ENCODE data around the gene PLEKHN1.
"Not testable (repeated sequence)": the region's sequence is repeated elsewhere in the genome, so short reads cannot be mapped to it uniquely, and the experiment has no call there.

PLEKHN1 gene

GRCh38 chr1:975896-976683 lies 9.8 kb downstream of the PLEKHN1 start:
- DNase-seq = peak; percentile 49

DNA sequence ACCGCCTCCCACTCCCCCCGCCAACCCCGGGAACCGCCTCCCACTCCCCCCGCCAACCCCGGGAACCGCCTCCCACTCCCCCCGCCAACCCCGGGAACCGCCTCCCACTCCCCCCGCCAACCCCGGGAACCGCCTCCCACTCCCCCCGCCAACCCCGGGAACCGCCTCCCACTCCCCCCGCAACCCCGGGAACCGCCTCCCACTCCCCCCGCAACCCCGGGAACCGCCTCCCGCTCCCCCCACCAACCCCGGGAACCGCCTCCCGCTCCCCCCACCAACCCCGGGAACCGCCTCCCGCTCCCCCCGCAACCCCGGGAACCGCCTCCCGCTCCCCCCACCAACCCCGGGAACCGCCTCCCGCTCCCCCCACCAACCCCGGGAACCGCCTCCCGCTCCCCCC lies 10.5 kb downstream of the PLEKHN1 start:
- DNase-seq = not testable (repeated sequence)

GRCh38 chr1:978069-978834 lies 12.0 kb downstream of the PLEKHN1 start:
- no peak for DNase-seq

DNA sequence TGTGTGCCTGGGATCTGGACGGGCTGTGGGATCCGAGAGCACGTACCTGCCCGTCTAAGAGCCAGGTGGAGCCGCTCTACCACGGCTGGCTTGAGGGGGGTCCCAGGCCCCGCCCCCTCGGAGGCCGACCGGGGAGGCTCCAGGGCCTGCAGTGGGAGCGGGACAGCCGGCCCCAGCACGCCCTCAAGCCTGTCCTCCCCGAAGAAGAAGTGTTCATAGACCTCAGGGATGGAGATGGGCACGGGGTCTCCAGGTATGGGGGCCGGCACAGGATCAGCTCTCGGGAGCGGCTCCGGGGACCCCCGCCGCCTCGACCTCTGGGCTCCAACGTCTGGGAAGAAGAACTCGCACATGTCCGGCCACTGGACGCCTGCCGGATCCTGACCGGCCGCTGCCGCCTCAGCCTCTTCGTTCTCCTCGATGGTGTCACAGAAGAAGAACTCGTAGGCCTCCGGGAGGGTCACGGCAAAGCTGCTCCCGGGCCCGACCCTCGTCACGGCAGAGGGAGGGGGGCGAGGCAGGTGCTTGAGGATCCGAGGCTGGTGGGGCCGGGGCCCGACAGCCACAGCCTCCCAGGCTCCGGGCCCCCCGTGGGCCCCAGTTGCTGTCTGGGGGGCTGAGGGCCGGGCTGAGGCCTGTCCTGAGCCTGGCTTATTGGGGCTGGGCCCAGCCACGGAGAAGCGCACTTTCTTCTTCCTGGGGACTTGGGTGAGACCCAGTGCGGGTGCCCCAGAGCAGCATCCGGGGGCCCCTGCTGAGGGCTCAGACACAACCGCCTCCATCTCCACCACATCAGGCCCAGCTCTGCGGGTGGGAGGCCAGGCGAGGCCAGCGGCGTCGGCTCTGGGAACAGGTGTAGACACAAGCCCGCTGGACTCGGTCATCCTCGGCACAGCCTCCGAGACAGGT lies 12.8 kb downstream of the PLEKHN1 start:
- DNase-seq = no peak

DNA sequence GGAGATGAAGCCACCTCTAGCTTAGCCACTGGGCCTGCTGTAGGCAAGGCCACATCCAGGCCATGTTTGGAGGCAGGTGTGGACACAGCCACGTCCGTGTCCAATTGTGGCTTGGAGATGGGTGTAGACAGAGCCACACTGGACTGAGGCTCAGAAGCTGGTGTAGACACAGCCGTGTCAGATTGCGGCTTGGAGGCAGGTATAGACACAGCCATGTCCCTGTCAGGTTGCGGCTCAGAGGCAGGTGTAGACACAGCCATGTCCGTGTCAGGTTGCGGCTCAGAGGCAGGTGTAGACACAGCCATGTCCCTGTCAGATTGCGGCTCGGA lies 13.4 kb downstream of the PLEKHN1 start:
- no peak for DNase-seq

DNA sequence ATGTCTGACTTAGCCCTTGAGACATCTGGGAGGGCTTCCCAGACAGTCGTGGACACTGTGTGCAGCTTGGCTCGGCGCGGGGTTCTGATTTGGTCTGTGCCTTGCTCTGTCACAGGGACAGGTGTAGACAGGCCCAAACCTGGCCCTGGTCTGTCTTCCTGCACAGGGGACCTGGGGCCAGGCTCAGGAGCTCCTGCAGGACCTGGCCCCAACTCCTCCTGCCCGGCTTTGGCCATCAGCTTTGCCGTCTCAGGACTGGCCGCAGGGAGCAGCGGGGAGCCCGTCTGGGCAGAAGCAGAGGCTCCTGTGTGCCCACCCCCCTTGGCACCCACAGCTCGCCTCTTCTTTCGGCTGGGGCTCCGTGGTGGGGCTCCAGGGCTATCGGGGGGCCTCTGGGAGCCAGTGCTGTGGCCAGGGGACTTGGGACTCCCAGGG lies 13.9 kb downstream of the PLEKHN1 start:
- no peak for DNase-seq

DNA sequence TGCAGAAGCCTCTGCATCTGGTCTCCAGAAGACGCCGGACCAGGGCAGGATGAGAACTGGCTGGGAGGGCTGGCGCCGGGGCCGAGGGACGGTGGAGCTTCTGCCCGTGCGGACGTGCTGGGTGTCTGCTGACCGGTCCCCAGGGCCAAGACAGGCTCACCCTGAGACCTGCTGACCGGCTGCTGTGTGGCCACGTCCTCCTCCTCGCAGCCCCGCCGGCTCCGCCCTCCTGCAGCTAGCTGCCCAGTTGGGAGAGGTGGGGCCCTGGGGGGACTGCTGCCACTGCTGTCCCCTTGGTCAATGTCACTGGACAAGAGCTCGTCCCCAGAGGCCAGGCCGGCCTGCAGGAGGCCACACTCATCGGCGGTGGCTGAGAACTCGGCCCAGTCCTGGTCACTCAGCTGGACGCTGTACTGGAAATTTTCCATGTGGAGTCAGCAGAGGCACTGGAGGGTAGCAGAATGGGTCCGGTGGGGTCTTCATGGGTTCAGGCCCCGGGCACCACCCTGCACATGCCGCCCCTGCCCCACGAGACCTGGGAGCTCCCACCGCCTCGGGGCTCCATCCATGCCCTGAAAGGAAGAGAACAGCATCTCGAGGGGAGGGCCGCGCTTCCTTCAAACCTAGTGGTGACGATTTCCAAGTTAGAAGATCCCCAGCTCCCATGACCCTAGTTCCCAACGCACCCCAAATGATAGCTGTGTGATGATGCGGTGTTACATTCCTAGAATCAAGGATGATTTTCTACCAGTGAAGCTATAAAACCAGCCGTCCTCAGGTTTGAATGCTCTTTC lies 14.5 kb downstream of the PLEKHN1 start:
- DNase-seq = no peak

DNA sequence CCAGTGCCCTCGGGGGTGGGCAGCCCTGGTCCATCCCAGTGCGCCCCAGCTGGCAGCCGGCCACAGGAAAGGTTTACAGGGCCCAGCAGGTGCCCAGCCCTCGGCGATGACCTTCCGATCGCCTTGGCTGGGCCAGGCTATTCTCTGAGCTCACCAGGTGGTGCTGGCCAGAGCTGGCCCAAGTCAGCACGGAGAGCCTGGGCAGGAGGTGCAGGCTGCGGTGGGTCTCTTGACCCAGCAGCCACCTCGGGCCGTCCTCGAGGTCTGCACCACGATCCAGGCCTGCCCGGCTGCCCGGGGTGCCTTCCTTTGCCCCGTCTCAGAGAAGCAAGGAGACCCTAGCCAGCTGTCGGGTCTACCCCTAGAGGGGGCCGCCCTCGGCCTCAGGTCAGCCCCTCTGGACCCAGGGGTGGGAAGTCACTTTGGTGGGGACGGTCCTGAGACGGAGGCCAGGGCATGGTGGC lies 15.2 kb downstream of the PLEKHN1 start:
- DNase-seq = no peak

DNA sequence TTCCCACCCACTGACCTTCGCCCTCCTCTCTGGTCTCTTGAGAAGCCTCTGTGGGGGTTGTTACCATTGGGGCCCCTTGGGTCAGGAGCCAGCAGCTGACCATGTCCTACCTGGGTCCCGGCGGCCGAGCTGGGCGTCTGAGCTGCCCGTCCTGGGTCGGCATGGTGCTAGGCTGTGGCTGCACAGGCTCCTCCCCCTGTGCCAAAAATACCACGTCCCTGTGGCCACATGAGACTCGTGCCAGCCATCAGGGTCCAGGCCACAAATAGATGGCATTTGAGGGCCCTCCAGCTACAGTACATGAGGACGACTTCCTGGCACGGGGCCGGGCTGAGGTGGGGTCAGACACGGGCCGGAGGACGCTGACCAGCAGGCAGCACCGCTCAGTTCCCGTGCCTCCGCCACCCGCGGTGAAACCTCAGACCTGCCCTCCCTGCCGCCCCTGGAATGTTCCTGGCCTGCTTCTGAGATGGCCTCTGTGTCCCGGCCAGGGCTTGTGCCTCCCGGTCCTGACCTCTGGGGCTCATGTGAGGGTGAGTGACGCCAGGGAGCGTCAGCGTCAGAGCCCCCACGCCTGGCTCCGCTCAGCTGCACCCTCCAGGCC lies 15.8 kb downstream of the PLEKHN1 start, which contains the start of gene PERM1:
Gene PERM1 (minus strand): TSS at position 139 of the 604 bp plus-strand sequence. CDS start 1,064 bp downstream, outside the sequence.
- DNase-seq = no peak

DNA sequence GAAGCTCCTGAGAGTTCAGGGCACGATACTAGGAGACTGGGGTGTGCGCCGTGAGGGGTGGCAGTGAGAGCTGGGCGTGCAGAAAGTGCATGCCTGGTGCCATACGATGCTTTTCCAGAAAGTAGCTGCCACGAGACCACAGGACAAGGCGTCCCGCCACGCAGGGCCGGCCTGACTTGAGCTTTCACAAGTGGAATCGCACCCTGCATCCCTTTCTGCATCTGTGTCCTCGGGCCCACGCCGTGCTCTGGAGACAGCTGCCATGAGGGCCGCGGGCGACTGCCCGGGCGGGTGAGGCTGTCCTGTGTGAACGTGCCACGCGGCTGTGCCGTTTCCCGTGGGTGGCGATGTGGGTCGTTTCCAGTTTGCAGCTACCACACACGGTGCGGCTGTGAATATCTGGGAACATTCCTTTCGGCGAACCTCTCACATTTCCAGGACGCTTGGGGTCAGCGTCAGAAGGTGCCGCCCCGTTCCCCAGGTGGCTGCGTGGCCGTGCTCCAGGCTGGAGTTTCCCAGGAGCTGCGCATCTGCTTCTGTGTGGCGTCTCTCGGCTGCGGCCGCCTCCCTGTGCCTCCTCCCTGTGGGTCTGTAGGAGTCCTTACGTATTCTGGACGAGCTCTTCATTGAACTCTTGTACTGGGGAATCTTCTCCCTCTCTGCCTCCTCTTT lies 16.6 kb downstream of the PLEKHN1 start:
- DNase-seq = no peak

GRCh38 chr1:983798-984475 lies 17.7 kb downstream of the PLEKHN1 start:
- no peak for DNase-seq

- DNase-seq = no peak
Measured at GRCh38 chr1:984476-984814, 18.2 kb downstream of the PLEKHN1 start.

DNA sequence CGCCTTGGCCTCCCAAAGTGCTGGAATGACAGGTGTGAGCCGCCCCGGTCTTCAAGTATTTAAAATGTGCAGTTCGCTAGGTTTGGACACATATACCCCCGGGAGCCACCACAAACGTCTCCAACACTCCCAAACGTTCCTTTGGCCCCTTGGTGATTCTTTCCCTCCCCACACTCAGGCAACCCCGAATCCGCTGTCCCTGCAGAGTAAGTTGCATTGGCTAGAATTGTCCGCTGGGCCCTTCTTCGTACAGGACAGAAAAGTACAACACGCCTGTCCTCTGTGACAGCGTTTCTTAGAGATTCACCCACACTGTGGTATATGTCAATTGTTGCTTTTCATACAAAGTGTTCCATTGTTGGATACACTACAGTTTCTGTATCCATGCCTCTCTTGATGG lies 18.8 kb downstream of the PLEKHN1 start:
- DNase-seq = no peak

DNA sequence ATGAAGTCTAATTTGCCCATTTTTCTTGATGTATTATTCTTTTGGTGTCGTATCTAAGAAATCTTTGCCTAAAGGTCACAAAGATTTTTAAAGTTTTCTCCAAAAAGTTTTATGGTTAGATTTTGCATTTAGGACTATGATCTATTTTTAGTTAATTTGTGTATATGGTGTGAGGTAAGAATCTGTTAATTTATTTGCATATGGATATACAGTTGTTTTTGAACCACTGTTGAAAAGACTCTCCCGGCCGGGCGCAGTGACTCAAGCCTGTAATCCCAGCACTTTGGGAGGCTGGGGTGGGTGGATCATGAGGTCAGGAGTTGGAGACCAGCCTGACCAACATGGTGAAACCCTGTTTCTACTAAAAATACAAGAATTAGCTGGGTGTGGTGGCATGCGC lies 21.8 kb downstream of the PLEKHN1 start:
- DNase-seq = not testable (repeated sequence)

DNA sequence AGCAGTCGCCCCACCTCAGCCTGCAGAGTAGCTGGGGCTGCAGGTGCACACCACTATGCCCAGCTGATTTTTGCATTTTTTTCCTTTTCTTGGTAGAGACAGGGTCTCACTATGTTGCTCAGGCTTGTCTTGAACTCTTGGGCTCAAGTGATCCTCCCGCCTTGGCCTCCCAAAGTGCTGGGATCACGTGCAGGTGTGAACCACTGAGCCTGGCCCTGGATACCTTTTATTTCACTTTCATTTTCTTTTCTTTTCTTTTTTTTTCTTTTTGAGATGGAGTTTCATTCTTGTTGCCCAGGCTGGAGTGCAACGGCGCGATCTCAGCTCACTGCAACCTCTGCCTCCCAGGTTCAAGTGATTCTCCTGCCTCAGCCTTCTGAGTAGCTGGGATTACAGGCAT lies 25.0 kb downstream of the PLEKHN1 start:
- DNase-seq = not testable (repeated sequence)

DNA sequence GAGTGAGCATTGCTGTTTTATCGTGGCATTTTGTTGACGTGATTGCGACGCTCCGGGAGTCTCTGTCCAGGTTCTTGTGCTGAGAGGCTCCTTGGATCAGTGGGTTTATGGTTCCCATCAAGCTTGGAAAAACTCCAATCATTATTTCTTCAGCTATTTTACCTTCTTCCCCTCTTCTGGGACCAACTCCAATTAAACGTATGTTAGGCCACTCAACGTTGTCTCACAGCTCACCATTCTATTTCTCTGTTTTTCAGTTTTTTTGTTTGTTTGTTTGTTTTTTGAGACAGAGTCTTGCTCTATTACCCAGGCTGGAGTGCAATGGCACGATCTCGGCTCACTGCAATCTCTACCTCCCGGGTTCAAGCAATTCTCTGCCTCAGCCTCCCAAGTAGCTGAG lies 25.6 kb downstream of the PLEKHN1 start:
- no peak for DNase-seq

GRCh38 chr1:992362-992761 lies 26.1 kb downstream of the PLEKHN1 start:
- no peak for DNase-seq

DNA sequence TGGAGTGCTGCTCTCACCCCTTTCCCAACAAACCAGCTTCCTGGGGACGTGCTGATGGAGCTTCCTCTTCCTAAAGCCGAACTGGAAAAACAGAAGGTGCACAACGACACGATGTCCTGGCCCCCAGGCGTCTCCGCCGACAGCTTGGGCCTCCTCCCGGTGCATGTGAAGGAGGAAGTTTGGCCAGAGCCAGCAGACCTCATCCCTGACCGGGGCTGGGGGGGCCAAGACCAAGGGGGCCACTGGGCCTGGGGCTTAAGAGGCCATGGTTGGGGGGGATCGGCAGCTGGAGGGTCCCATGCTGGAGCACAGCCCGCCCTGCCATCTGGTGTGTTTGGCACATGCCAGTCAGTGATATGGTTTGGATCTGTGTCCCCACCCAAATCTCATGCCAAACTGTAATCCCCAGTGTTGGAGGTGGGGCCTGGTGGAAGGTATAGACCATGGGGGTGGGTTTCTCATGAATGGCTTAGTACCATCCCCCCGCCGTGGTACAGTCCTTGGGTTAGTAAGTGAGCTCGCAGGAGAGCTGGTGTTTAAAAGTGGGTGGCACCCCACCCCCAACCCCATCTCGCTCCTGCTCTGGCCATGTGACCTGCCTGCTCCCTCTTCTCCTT lies 27.2 kb downstream of the PLEKHN1 start:
- no peak for DNase-seq

DNA sequence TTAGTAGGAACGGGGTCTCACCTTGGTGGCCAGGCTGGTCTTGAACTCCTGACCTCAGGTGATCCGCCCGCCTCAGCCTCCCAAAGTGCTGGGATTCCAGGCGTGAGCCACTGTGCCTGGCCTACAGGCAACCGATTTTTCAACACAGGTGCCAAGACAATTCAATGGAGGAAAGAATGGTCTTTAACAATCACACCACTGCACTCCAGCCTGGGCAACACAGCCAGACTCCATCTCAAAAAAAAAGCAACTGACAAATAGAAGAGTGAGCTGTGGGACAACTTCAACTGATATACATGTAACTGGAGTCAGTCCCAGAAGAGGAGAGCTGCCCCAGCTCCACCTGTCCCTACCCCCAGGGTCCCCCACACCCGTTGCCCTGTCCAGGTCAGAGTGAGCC lies 28.3 kb downstream of the PLEKHN1 start:
- not testable (repeated sequence) for DNase-seq
